C1 segment of cervical spinal cord (tissue), 14 donors: ENCODE measurements around the gene TCF21.
"Not testable (repeated sequence)": the region's sequence is repeated elsewhere in the genome, so short reads cannot be mapped to it uniquely, and the experiment has no call there.

Experiments
- DNase-seq, 14 donors: peaks; one replicate each; lab custom pipeline; 2025; lab: John Stamatoyannopoulos, UW

The TCF21 gene

DNA sequence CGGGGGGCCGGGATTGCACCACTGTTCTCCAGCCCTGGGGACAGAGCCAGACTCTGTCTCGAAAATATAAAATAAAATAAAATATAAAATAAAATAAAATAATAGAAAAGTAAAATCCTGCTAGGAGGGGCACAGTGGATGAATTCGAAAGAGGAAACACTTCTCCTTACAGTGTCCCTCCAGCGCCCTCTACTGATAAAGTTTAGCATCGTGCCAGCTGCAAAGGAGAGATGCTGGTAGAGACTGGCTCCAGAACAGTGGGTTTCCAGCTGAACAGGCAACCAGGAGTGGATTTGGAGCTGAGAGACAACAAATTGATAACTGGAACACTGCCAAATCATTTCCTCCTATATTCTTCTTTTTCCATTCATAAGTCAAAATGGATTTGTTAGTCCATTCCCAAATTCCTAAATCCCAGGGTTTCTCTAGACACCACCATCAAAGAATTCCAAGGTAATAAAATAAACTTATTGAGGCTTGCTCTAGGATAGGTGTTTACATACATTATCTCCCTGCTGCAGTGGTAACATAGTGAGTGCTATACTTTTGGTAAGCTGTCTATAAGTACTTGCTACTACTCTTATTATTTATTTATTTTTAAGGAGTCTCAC lies 32.4 kb downstream of the TCF21 start:
- peak in 12 of 14 donors; percentile 5 to 61 (median 34) for DNase-seq

DNA sequence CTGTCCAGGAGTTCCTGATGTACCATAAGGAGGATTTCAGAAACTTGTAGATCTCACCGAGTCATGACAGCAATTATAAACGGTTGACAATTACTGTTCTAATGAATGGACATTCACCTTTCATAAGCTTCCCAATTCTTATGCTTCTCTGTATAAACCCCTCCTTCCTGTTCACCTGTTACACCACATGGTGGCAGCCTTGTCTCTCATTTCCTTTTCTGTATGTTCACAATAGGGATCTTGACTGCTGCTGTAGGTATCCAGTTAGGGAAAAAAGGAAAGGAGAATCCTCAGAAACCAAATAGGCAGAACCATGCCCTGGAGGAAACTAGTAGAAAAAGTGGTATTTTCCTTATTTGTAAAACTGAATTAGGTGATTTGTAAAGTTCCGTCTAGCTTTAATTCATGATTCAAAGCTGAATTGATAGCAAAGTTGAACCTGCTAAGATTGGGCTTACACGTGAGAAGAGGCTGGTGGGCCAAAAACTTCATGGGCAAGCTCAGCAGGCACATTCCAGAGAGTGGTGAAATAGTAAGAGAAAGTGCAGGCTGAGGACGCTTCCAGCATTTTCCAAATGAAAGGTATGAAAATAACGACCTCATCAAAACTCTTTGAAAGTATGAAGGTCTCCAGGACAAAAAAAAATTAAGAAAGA lies 35.2 kb downstream of the TCF21 start:
- peak in 9 of 14 donors; percentile 6 to 53 (median 28) for DNase-seq

DNA sequence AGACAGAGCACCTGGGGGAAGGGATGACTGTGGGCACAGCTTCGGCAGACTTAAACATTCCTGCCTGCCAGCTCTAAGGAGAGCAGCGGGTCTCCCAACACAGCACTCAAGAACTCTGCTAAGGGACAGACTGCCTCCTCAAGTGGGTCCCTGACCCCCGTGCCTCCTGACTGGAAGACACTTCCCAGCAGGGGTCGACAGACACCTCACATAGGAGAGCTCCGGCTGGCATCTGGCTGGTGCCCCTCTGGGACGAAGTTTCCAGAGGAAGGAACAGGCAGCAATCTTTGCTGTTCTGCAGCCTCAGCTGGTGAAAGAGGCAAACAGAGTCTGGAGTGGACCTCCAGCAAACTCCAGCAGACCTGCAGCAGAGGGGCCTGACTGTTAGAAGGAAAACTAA lies 42.3 kb downstream of the TCF21 start:
- DNase-seq: not testable (repeated sequence)

DNA sequence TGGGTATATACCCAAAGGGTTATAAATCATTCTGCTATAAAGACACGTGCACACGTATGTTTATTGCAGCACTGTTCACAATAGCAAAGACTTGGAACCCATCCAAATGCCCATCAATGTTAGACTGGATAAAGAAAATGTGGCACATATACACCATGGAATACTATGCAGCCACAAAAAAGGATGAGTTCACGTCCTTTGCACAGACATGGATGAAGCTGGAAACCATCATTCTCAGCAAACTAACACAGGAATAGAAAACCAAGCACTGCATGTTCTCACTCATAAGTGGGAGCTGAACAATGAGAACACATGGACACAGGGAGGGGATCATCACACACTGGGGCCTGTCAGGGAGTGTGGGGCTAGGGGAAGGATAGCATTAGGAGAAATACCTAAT lies 47.4 kb downstream of the TCF21 start:
- not testable (repeated sequence) for DNase-seq

DNA sequence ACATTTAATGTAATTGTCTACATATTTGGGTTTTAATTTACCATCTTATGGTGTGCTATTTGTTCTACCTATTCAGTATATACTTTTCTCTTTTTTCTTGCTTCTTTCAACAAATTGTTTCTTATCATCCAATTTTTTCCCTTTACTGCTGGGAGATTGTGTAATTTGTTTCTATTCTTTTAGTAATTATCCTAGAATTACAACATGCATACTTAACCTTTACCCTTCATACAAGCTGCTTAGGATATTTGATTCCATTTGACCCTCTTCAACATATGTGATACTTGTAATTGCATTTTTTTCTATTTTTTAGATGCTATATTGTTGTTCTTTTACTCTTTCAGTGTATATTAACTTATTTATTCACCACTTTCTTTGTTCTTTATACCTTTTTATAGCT lies 49.0 kb downstream of the TCF21 start:
- no peak for DNase-seq

DNA sequence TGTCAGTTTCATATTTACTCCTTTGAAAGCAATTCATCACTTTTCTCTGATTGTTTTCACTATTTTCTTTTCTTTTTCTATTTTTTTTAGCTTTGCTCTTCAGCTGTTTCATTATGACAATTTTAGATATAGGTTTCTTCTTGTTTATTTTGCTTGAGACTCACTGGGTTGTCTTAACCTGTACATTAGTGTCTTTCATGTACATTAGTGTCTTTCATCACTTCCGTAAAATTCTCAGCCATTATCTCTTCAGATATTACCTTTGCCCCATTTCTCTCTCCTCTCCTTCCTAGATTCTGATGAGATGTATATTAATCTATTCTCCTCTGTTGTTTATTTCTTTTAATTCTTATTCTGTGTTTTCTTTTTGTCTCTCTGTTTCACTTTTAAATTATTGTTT lies 49.6 kb downstream of the TCF21 start:
- DNase-seq: no peak

DNA sequence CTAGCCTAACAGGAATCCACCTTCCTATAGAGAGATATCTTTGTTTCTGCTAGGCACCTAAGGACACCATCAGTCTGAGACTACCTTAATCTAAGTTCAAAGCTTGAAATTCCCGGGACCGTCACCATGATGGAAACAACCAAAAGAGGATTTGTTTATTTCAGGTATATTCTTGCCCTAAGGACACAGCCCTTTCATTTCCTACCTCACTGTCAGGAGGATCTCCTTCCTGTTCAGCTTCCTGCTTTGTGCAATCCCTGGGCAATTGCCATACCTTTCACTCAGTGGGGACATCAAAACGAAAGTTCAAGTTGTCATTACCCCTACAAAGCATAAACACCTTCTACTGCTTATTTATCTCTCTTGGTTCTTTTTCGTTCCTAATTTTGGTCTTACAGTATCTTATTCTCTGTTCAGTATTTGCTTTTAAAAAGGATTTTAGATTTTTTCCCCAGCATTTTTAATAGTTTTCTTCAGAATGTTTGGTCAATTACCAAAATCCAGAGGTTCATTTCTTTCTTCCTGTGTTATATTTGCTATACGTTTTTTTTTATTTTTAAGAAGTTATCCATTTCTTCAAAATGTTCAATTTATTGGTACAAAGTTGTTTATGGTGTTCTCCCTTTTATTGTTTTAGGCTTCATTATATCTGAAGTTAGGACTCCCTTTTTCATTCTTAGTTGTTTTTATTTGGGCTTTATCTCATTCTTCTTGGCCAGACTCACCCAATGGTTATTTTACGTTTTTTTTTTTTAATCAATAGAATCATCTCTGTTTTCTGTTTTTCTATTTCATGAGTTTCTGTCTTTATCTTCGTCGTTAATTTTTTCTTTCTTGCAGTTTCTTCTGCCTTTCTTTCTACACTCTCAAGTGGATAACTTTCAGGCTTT lies 51.1 kb downstream of the TCF21 start:
- DNase-seq: no peak
